Fibroblast of villous mesenchyme (primary cell): ENCODE data around the gene TP53I11. TPM values are rescaled to one million over a fixed set of nuclear protein-coding genes. Genes with fewer than 3 reads are reported as not detected.

Source experiments
- DNase-seq: peaks from one replicate; pipeline ENCODE4 v3.0.0-alpha.2; 2010; ENCODE audit warnings: low read depth
- H3K4me3 ChIP-seq: 2 replicates; pipeline ENCODE4 v1.5.1; 2011; ENCODE audit warnings: low read depth, mild to moderate bottlenecking, low read length
- CTCF ChIP-seq: IDR thresholded peaks from 2 replicates; pipeline ENCODE4 v1.5.1; 2012; ENCODE audit warnings: low read depth, mild to moderate bottlenecking, low read length; ENCODE audit not compliant: insufficient read depth
- total RNA-seq: library from RNA; depleted of rRNA; stranded (reverse); fragments of >200 nt; gene quantifications from 2 replicates; pipeline ENCODE4 v1.2.3, GENCODE V29; 2012

The TP53I11 gene
- total RNA-seq, 1 donor, result 38.4 TPM

GRCh38 chr11:44992774-44993173 is 42.1 kb upstream of the TP53I11 start:
- DNase-seq, result no peak
- TF ChIP-seq CTCF, result no peak
- no peak overlapping the region for H3K4me3 ChIP-seq

- H3K4me3 ChIP-seq, result no peak overlapping the region
- no peak for TF ChIP-seq CTCF
- no peak for DNase-seq
These were observed 41.5 kb upstream of the TP53I11 start for GRCh38 chr11:44992181-44992582.

- TF ChIP-seq CTCF, result no peak
- H3K4me3 ChIP-seq, result no peak overlapping the region
- DNase-seq, result no peak
These were observed 40.0 kb upstream of the TP53I11 start for GRCh38 chr11:44990665-44991064.

- no peak overlapping the region for H3K4me3 ChIP-seq
- TF ChIP-seq CTCF, result no peak
- no peak for DNase-seq
These were observed 39.3 kb upstream of the TP53I11 start for GRCh38 chr11:44989831-44990566.

GRCh38 chr11:44988981-44989635 is 38.4 kb upstream of the TP53I11 start:
- no peak for DNase-seq
- TF ChIP-seq CTCF, result no peak
- no peak overlapping the region for H3K4me3 ChIP-seq

- DNase-seq, result no peak
- H3K4me3 ChIP-seq, result no peak overlapping the region
- TF ChIP-seq CTCF, result no peak
These were observed 37.4 kb upstream of the TP53I11 start for GRCh38 chr11:44988111-44988510.
